ENCODE results near the gene SVEP1. TPM values are rescaled to one million over a fixed set of nuclear protein-coding genes. Genes with fewer than 3 reads are reported as not detected.

The SVEP1 gene
- total and polyA plus RNA-seq, 2 experiments from 2014 or later: 0.18 to 0.63 TPM

GRCh38 chr9:110443866-110444220 is 135.7 kb downstream of the SVEP1 start:
- H4K20me1 ChIP-seq (replicated peaks; ENCODE audit: insufficient read depth): no peaks in the 10 kb centered on the region
- H3F3A ChIP-seq (replicated peaks; ENCODE audit: low read depth): no peaks in the 10 kb centered on the region
- H3K36me3 Mint-ChIP-seq (ENCODE audit: low read depth): no peaks in the 10 kb centered on the region
- H3K27ac ChIP-seq (ENCODE audit: low read depth): no peak overlapping the region
- DNase-seq (ENCODE audit: low spot score) (no peak), ATAC-seq (no peak)
- no peaks in the 10 kb centered on the region for H3K79me2 ChIP-seq (replicated peaks; ENCODE audit: insufficient read depth)
- no peak overlapping the region for H3K4me2 ChIP-seq
- peaks cover 1% of the 10 kb centered on the region for H3K27me3 Mint-ChIP-seq (ENCODE audit: insufficient read depth, low read depth, poor library complexity)
- peaks cover 6% of the 10 kb centered on the region; the same call in 2 of the 3 replicates for H3K9me3 Mint-ChIP-seq
- no peak overlapping the region for H2AFZ ChIP-seq
- no peaks in the 10 kb centered on the region for H3K4me1 Mint-ChIP-seq
- H3K36me3 ChIP-seq (ENCODE audit: insufficient read depth): no peaks in the 10 kb centered on the region
- no peak overlapping the region for H3K4me3 ChIP-seq
- no peaks in the 10 kb centered on the region for H3K27me3 ChIP-seq (ENCODE audit: insufficient read depth)
- TF ChIP-seq ETS1 (IDR thresholded peaks at IDR 0.05): no peak
- TF ChIP-seq, protein P1, sequence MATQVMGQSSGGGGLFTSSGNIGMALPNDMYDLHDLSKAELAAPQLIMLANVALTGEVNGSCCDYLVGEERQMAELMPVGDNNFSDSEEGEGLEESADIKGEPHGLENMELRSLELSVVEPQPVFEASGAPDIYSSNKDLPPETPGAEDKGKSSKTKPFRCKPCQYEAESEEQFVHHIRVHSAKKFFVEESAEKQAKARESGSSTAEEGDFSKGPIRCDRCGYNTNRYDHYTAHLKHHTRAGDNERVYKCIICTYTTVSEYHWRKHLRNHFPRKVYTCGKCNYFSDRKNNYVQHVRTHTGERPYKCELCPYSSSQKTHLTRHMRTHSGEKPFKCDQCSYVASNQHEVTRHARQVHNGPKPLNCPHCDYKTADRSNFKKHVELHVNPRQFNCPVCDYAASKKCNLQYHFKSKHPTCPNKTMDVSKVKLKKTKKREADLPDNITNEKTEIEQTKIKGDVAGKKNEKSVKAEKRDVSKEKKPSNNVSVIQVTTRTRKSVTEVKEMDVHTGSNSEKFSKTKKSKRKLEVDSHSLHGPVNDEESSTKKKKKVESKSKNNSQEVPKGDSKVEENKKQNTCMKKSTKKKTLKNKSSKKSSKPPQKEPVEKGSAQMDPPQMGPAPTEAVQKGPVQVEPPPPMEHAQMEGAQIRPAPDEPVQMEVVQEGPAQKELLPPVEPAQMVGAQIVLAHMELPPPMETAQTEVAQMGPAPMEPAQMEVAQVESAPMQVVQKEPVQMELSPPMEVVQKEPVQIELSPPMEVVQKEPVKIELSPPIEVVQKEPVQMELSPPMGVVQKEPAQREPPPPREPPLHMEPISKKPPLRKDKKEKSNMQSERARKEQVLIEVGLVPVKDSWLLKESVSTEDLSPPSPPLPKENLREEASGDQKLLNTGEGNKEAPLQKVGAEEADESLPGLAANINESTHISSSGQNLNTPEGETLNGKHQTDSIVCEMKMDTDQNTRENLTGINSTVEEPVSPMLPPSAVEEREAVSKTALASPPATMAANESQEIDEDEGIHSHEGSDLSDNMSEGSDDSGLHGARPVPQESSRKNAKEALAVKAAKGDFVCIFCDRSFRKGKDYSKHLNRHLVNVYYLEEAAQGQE (IDR thresholded peaks at IDR 0.05; ENCODE audit: unreplicated experiment): no peak
- no peak for TF ChIP-seq CTCF (conservative IDR thresholded peaks at IDR 0.05; ENCODE audit: low read depth in 2 of 2)
- no peak for TF ChIP-seq ZNF462 (CRISPR knock-in tag; IDR thresholded peaks at IDR 0.05)
- TF ChIP-seq POLR2AphosphoS5 (IDR thresholded peaks at IDR 0.05; ENCODE audit: low read depth): no peak
- TF ChIP-seq ZNF331 (CRISPR knock-in tag; IDR thresholded peaks at IDR 0.05; ENCODE audit: low read depth): no peak
- no peak overlapping the region for H3K4me3 Mint-ChIP-seq
- no peak overlapping the region for H3K27ac Mint-ChIP-seq
- H3K4me1 ChIP-seq (ENCODE audit: insufficient read depth): no peaks in the 10 kb centered on the region
- H3K9me2 ChIP-seq (ENCODE audit: insufficient read depth): no peaks in the 10 kb centered on the region
